ENCODE data around the gene ADGRV1.

Gene ADGRV1

DNA sequence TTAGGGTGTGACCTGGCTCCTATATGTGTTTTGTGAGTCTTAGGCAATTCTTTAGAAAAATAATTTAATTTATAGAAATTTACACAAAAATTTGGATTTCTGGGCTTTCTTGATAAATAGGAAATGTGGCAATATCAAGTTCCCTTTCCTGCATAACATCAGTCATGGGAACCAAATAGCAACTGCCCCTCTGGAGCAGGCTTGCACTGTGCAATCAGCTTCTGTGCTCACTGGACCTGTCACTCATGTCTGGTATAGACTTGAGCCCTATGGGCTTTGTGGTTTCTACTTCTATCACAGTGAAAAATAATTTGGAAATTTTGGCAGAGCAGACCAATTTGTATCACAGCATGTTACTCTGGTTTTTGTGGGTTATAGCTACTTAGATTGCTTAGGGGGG is 131.7 kb downstream of the ADGRV1 start:
- Histone ChIP-seq H3K4me3 (ENCODE audit: insufficient read depth, low read length, poor library complexity, severe bottlenecking) (no peak overlapping the region), H3K36me3 (ENCODE audit: low read length) (no peaks in the 10 kb centered on the region), H2AFZ (ENCODE audit: low read depth, low read length, severe bottlenecking) (no peak overlapping the region), H3K27me3 (ENCODE audit: low read length) (no peaks in the 10 kb centered on the region), H3K79me2 (ENCODE audit: insufficient read depth, low read length) (no peaks in the 10 kb centered on the region), H3K9ac (ENCODE audit: low read length) (no peak overlapping the region), H3F3A (ENCODE audit: insufficient read depth) (no peaks in the 10 kb centered on the region), H3K4me2 (ENCODE audit: low read depth, low read length, poor library complexity, severe bottlenecking) (no peak overlapping the region), H3K9me3 (ENCODE audit: insufficient read depth, low read length) (no peaks in the 10 kb centered on the region), H3K27ac (ENCODE audit: low read depth, low read length) (no peak overlapping the region), H4K20me1 (ENCODE audit: low read depth, low read length) (no peaks in the 10 kb centered on the region), H3K9me2 (replicated peaks; ENCODE audit: insufficient read depth, low read length) (no peaks in the 10 kb centered on the region)
- TF ChIP-seq, protein P1, sequence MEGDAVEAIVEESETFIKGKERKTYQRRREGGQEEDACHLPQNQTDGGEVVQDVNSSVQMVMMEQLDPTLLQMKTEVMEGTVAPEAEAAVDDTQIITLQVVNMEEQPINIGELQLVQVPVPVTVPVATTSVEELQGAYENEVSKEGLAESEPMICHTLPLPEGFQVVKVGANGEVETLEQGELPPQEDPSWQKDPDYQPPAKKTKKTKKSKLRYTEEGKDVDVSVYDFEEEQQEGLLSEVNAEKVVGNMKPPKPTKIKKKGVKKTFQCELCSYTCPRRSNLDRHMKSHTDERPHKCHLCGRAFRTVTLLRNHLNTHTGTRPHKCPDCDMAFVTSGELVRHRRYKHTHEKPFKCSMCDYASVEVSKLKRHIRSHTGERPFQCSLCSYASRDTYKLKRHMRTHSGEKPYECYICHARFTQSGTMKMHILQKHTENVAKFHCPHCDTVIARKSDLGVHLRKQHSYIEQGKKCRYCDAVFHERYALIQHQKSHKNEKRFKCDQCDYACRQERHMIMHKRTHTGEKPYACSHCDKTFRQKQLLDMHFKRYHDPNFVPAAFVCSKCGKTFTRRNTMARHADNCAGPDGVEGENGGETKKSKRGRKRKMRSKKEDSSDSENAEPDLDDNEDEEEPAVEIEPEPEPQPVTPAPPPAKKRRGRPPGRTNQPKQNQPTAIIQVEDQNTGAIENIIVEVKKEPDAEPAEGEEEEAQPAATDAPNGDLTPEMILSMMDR (IDR thresholded peaks at IDR 0.05; ENCODE audit: insufficient read depth, low read length, poor library complexity, severe bottlenecking): no peak
- TF ChIP-seq EZH2phosphoT487 (conservative IDR thresholded peaks at IDR 0.05; ENCODE audit: low read length): no peak

- H3K9me3 ChIP-seq (ENCODE audit: insufficient read depth, low read length): no peaks in the 10 kb centered on the region
- TF ChIP-seq EZH2phosphoT487 (conservative IDR thresholded peaks at IDR 0.05; ENCODE audit: low read length): no peak
- TF ChIP-seq, protein P1 (IDR thresholded peaks at IDR 0.05; ENCODE audit: insufficient read depth, low read length, poor library complexity, severe bottlenecking): no peak
- H3K79me2 ChIP-seq (ENCODE audit: insufficient read depth, low read length): no peaks in the 10 kb centered on the region
- no peaks in the 10 kb centered on the region for H3K36me3 ChIP-seq (ENCODE audit: low read length)
- no peak overlapping the region for H3K27ac ChIP-seq (ENCODE audit: low read depth, low read length)
- no peaks in the 10 kb centered on the region for H4K20me1 ChIP-seq (ENCODE audit: low read depth, low read length)
- H3F3A ChIP-seq (ENCODE audit: insufficient read depth): no peaks in the 10 kb centered on the region
- H3K27me3 ChIP-seq (ENCODE audit: low read length): no peaks in the 10 kb centered on the region
- no peak overlapping the region for H3K9ac ChIP-seq (ENCODE audit: low read length)
- H3K9me2 ChIP-seq (replicated peaks; ENCODE audit: insufficient read depth, low read length): no peaks in the 10 kb centered on the region
- H2AFZ ChIP-seq (ENCODE audit: low read depth, low read length, severe bottlenecking): no peak overlapping the region
- H3K4me3 ChIP-seq (ENCODE audit: insufficient read depth, low read length, poor library complexity, severe bottlenecking): no peak overlapping the region
- H3K4me2 ChIP-seq (ENCODE audit: low read depth, low read length, poor library complexity, severe bottlenecking): no peak overlapping the region
Measured at GRCh38 chr5:90691533-90691932, 132.9 kb downstream of the ADGRV1 start.

DNA sequence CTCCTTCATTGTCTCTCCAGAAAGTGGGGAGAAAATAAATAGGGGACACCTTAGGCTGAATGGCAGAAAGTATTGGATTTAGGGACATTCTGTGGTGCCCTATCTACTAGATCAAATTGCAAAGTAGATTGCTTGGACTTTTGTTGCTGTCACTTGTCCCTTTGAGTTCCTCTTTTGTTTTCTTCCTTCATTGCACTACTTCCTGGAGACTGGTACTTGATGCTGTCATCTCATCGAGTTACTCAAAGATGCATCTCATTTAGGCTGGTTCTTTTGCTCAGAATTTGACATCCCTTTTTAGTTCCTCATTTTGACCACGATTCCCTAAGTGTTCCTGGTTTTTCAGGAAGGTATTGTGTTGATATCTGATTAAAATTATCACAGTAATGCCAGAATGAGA is 137.6 kb downstream of the ADGRV1 start:
- no peaks in the 10 kb centered on the region for H3K9me3 ChIP-seq (ENCODE audit: insufficient read depth, low read length)
- H2AFZ ChIP-seq (ENCODE audit: low read depth, low read length, severe bottlenecking): no peak overlapping the region
- H3K27me3 ChIP-seq (ENCODE audit: low read length): no peaks in the 10 kb centered on the region
- H3K36me3 ChIP-seq (ENCODE audit: low read length): no peaks in the 10 kb centered on the region
- no peaks in the 10 kb centered on the region for H4K20me1 ChIP-seq (ENCODE audit: low read depth, low read length)
- H3K4me2 ChIP-seq (ENCODE audit: low read depth, low read length, poor library complexity, severe bottlenecking): no peak overlapping the region
- H3K79me2 ChIP-seq (ENCODE audit: insufficient read depth, low read length): no peaks in the 10 kb centered on the region
- H3K4me3 ChIP-seq (ENCODE audit: insufficient read depth, low read length, poor library complexity, severe bottlenecking): no peak overlapping the region
- no peaks in the 10 kb centered on the region for H3F3A ChIP-seq (ENCODE audit: insufficient read depth)
- TF ChIP-seq, protein P1 (IDR thresholded peaks at IDR 0.05; ENCODE audit: insufficient read depth, low read length, poor library complexity, severe bottlenecking): no peak
- TF ChIP-seq EZH2phosphoT487 (conservative IDR thresholded peaks at IDR 0.05; ENCODE audit: low read length): no peak
- H3K9me2 ChIP-seq (replicated peaks; ENCODE audit: insufficient read depth, low read length): no peaks in the 10 kb centered on the region
- no peak overlapping the region for H3K9ac ChIP-seq (ENCODE audit: low read length)
- no peak overlapping the region for H3K27ac ChIP-seq (ENCODE audit: low read depth, low read length)

Data from SU-DHL-6 (cell line).